HG02678 (cell line): ENCODE results near the gene DGKZ.
"Not testable (repeated sequence)": the region's sequence is repeated elsewhere in the genome, so short reads cannot be mapped to it uniquely, and the experiment has no call there.

Source experiments
- ATAC-seq: cut with Tn5 transposase; IDR thresholded peaks from one replicate; pipeline ENCODE4 v1.9.1; 2021; ENCODE audit warnings: mild to moderate bottlenecking, moderate library complexity; ENCODE audit not compliant: unreplicated experiment

Gene DGKZ

DNA sequence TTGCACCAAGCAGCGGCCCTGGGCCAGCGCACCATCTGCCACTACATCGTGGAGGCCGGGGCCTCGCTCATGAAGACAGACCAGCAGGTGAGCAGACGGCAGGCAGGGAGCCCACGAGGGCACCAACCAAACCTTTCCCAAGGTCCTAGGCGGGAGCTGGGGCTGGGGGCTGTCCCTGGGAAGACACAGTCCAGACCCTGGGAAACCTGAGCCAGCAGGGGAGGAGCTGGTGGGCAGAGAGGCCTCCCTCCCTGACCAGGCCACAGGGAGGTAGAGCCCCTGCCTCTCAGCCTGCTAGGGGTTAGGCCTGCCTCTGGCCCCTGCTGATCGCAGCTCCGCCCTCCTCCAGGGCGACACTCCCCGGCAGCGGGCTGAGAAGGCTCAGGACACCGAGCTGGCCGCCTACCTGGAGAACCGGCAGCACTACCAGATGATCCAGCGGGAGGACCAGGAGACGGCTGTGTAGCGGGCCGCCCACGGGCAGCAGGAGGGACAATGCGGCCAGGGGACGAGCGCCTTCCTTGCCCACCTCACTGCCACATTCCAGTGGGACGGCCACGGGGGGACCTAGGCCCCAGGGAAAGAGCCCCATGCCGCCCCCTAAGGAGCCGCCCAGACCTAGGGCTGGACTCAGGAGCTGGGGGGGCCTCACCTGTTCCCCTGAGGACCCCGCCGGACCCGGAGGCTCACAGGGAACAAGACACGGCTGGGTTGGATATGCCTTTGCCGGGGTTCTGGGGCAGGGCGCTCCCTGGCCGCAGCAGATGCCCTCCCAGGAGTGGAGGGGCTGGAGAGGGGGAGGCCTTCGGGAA is 32.4 kb downstream of the DGKZ start:
- not testable (repeated sequence) for ATAC-seq

DNA sequence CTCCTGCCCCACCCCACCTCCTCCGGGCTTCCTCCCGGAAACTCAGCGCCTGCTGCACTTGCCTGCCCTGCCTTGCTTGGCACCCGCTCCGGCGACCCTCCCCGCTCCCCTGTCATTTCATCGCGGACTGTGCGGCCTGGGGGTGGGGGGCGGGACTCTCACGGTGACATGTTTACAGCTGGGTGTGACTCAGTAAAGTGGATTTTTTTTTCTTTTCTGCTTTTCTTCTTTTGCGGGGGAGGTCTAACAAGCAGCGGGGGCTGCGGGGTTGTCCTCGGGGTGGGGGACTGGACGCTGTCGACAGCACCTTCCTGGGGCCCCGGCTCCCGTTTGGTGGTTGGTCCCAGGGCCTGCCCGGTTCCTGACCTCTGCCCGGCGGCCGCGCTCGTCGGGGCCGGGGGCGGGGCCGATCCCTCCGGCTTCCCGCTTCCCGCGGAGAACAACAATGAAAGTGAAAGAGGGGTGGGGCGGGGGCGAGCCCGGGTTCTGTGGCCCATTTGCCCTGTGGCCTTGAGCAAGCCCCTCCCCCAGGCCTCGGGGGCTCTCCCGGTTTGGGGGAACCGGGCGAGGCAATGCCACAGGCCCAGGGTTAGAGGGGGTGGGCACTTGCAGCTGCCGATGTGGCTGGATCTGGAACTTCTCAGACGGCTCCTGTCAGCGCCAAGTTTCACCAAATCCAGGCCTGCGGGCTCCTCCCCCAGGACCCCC is 33.2 kb downstream of the DGKZ start:
- no peak for ATAC-seq

DNA sequence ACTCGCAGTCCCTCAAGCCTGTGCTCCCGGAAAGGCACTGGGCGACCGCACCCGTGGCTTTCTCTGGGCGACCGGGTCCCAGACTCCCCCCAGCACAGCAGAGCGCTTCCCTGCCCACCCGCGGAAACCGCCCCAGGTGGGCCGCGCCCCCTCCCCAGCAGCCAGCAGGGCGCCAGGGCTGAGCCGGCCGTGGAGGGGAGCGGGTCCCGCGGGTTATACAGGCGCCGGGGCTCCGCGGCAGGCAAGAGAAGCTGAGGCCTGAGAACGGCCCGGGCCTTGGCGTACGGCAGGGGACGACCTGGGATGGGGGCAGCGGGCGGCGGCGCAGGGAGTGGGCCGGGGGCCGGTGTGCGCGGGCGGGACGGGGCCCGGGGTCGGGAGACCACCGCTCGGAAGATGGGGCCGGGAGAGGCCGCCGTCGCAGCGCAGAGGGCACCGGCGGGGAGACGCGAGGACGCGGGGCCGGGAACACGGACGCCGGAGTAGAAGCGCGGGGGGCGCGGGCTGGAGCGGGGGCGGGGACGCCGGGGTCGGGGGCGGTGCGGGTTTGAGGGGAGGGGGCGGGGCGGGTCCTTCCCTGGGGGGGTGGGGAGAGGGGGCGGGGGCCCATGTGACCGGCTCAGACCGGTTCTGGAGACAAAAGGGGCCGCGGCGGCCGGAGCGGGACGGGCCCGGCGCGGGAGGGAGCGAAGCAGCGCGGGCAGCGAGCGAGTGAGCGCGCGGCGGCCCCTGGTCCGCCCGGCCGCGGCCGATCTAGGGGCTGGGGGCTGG is 34.0 kb downstream of the DGKZ start, which contains the start of gene MDK:
MDK (plus strand) TSS at position 622 of the 771 bp plus-strand sequence. CDS start 389 bp downstream, outside the sequence.
- ATAC-seq = no peak

GRCh38 chr11:46381819-46382645 is 34.8 kb downstream of the DGKZ start:
- ATAC-seq = no peak

DNA sequence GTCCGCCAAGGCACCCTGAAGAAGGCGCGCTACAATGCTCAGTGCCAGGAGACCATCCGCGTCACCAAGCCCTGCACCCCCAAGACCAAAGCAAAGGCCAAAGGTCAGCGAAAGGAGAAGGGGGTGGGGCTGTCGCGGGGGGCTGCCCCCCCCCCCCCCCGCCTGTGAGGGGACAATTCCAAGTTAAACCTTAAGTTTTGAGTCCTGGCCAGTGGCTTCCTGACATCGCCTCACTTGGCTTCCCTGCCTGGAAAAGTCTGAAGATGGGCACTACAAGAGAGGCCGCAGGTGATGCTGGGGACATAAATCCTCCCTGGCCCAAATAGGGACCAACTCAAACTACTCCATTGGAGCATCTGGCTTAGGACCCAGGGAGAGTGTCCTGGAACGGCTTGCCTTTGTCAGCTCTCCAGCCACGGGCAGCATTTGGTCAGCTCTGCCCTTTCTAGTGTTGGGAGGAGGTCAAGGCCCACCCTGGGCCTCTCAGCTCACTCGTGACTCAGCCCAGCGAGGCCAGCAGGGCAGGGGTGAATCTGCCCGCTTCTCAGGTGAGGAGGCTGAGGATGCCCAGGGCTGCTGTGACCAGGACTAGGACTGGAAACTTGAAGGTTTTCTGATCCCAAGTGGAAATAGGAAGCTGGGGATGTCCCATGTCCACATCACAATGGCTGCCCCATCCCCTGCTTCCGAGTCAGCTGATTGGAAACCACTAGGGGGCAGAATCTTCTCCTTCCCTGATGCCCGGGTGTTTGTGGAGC is 35.6 kb downstream of the DGKZ start:
- no peak for ATAC-seq

GRCh38 chr11:46383404-46383758 is 36.1 kb downstream of the DGKZ start:
- no peak for ATAC-seq

- no peak for ATAC-seq
These were observed 36.9 kb downstream of the DGKZ start for GRCh38 chr11:46383974-46384701.

GRCh38 chr11:46385169-46386004 is 38.1 kb downstream of the DGKZ start:
- no peak for ATAC-seq

GRCh38 chr11:46386005-46386578 is 38.8 kb downstream of the DGKZ start:
- ATAC-seq = no peak

- ATAC-seq = no peak
These were observed 39.4 kb downstream of the DGKZ start for GRCh38 chr11:46386674-46387073.

GRCh38 chr11:46387456-46387855 is 40.2 kb downstream of the DGKZ start:
- ATAC-seq = no peak

DNA sequence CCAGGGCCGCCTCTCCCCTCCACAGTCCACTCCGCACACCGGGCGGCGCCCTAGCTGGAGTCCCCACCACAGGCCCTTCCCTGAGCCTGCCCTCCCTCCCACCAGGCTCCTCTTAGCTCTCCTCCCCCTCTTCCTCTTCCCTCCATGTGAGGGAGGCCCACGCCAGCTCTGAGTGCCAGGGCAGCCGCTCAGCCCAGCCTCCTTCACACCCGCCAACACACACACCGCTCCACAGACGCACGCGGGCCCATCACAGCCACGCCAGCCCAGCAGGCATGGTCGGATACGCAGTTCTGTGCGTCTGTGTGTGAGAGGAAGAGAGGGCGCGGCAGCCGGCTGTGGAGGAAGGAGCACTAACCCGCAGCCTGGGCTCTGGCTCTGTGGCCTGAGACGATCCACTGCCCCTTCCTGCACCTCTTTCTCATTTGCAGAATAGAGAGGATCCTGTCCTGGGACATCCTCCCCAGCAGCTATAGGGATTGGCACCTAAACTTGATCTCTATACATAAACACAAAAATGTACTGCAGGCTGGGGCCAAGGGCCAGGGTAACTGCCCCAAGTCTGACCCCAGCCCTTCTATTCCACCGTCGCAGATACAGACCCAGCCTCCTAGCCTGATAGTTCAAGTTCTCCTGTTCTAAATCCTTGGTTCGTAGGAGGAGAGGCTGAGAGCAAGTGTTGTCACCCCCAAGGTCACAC is 40.8 kb downstream of the DGKZ start:
- ATAC-seq = no peak

GRCh38 chr11:46388619-46389449 is 41.6 kb downstream of the DGKZ start:
- no peak for ATAC-seq

DNA sequence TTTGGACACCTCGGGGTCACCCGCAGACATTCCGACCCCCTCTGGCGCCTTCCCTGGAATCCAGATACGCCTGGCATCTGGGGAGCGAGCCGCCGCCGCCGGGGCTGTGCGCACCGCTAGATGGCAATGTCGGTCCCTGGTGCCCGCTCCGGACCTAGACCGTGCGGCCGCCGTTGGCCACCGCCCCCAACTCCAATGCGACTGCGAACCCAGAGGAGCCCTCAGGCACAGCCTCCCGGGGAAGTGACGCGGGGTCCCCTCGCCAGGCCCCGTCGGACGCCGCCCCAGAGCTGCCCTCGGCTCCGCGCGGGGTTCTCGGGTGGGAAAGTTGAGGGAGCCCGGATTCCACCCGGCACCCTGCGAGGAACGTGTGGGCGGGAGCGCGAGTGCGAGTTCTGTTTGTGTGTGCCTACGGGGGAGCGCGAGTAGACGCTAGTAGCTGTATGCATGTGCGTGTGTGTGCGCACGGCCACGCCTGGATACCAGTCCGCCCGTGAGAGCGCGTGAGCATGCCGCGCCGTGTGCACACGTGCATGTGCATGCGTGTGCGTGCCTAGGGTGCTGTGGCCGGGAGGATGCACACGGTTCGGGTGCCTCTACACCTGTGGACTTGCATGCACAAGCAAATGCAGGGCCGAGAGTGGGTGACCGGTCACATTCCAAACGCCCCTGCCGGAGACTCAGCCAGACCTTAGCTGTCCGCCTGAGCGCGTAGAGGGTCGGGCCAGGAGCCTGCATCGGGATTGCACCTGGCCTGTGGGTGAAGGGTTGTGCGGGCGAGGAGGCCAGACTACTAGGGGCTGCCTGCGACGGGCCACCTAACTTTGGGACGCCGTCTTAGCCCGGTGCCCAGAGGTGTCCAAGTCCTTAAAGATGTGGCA is 42.4 kb downstream of the DGKZ start:
- ATAC-seq = no peak

DNA sequence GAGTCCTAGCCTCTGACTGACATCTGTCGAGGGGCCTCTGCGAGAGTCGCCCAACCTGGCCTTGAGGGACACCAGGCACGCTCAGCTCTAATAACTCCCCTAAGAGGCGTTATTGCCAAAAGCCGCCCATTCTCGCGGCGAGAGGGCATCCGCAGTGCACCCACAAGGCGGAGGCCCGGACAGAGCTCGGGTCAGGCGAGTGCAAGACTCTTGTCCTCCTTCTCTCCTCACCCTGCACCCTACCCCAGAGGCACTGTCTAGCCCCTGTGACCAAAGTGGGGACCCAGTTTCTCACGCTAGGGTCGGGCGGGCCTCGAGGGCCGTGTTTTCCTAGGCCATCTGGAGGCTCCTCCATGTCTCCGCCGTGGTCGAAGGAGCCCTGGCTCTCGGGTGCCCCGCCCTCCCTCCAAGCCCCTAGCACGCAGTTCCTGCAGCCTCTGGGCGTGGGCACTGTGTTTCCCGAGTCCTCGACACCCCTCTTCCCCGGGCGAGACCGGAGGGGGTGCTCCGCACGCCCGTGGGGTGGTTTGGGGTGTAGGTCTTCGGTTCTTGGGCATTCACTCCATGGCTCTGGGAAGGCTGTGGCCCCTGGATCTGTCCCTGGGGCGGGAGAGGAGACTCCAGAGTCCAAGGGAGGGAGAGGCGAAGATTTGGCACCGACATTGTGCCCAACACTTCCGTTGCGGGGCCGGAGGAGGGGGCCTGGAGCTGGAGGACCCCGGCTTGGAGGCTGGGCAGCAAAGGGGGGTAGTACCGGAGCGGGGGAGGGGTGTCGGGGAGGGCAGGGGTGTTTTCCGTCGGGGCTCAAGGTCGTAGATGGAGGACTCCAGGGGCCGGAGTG is 43.3 kb downstream of the DGKZ start:
- no peak for ATAC-seq
